ENCODE results near the gene FOXN1. TPM values are rescaled to one million over a fixed set of nuclear protein-coding genes. Genes with fewer than 3 reads are reported as not detected.

FOXN1 gene
- total RNA-seq, 1 donor from 2014 or later, result 3.0 TPM

DNA sequence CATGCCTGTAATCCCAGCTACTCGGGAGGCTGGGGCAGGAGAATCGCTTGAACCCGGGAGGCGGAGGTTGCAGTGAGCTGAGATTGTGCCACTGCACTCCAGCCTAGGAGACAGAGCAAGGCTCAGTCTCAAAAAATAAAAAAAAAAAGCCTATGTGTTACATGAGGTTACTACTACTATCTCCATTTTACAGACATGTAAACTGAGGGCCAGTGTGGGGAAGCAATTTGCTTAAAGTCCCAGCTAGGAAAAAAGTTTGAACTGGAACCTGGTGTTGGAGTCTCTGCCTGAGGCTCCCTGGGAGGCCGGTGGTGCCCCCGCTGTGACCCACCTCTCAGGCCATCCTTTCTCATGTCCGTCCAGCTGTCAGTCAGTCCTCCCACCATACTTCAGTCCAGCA, 28.2 kb upstream of the FOXN1 start:
- no peak for DNase-seq

DNA sequence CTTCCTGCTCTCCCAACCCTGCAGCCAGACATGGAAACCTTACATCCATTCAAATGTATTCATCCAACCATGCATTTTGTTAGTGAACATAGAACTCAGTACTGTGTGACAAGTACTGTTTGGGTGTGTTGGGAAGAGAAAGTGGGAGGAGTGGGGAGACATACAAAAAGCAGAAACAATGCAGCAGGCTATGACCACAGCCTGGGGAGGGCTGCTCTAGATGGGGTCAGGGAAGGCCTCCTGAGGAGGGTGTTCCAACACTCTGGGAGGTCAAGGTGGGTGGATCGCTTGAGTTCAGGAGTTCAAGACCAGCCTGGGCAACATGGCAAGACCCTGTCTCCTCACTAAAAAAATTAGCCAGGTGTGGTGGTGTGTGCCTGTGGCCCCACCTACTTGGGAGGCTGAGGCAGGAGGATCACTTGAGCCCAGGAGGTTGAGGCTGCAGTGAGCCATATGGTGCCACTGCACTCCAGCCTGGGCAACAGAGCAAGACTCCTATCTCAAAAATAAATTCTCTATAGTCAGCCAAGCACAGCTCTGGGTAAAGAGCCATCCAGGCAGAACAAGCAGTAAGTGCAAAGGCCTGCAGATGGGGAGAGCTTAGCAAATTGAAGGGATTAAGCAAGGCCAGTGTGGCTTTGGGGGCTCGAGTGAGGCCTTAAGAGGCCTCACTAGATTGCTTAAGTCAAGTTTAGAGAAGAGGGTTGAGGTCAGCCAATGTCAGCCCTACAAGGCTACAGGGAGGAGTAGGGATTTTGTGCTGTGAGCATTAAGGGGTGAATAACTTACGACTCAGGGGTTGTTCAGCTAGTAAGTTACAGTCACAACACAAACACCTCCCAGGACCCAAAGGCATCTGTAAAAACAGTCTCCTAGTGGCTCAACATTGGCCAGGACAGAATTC, 27.2 kb upstream of the FOXN1 start:
- DNase-seq, result no peak

GRCh38 chr17:28480278-28480677, 25.9 kb upstream of the FOXN1 start:
- no peak for DNase-seq

DNA sequence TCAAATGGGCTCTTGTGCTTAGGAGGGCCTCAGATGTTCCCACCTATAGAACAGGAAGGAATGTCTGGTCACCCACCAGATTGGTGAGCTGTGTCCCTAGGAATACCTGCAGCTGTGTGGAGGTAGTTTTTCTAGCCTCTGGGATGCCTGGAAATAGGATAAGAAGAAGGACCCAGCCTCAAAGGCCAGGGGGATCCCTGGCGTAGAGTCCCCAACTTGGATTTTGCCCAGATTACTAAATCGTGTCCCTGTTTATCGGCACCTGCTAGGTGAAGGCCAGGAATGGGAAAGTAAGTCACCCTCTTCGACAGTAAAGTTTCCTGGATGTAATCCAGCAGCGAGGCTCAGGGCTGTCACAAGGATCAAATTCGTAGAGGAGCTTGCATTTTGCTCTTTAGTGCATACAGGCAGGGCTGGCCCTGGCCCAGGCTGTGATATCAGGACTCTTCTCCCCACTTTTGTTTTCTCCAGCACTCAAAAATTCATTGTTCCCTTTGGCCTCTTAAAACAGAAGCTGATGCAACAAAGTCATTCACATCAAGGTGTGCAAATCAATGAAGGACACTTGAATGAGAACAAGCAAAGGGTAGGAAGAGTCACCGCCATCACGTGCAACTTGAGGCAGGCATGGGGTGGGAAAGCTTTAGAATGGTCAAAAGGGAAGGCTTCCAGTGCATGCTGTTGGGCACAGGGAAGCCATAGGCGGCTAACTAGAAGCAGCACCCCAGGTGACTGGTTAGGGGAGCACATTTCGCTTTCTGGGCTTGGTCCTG, 25.2 kb upstream of the FOXN1 start:
- no peak for DNase-seq

- DNase-seq, result no peak
Measured at GRCh38 chr17:28482551-28483199, 23.5 kb upstream of the FOXN1 start.

GRCh38 chr17:28484296-28484695, 21.9 kb upstream of the FOXN1 start:
- no peak for DNase-seq

DNA sequence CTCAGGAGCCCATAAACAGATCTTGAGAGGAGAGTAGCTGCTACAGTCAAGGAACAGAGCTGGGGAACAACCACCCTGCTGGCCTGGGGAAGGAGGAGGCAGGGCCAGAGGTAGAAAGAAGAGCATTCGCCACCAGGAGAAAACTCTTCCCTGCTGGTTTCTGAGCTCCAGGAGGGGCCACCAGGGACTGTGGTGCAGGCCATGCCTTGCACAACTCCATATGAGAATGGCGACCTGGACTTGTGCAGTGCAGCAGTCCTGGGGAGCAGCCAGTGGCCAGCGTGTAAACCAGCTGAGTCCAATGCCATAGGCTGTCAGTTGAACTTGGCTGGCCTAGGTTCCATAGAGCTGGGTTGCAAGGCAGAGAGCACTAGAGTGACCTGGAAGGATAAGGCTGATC, 21.1 kb upstream of the FOXN1 start:
- DNase-seq, result no peak

DNA sequence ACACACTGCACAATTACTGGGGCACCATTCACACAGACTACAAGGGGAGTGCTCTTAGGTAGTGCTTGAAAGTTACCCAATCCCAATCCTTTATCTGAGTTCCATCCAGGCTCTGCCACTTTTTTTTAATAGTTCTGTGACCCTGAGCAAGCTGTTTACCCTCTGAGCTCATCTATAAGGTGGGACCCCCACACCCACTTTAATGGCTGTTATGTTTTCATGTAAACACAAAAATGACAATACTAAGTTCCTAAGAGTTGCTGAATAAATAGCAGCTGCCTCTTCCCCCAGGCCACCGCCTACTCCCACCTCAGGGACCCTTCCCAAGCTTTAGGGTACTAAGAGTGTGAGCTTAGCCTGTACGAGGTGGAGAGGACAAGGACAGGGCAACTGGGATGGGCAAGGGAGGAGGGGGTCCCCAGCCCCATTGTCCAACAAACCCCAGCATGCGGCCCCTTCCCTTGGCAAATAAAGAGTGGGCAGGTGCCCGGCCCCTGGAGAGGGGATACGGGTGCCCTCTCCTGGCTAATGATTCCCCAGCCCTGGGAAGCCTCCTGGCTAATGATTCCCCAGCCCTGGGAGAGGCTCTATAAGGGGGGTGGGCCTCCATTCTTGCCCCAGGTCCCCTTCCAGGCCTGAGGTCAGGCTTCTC, 18.1 kb upstream of the FOXN1 start:
- DNase-seq, result no peak

GRCh38 chr17:28488533-28489276, 17.4 kb upstream of the FOXN1 start:
- DNase-seq, result no peak

DNA sequence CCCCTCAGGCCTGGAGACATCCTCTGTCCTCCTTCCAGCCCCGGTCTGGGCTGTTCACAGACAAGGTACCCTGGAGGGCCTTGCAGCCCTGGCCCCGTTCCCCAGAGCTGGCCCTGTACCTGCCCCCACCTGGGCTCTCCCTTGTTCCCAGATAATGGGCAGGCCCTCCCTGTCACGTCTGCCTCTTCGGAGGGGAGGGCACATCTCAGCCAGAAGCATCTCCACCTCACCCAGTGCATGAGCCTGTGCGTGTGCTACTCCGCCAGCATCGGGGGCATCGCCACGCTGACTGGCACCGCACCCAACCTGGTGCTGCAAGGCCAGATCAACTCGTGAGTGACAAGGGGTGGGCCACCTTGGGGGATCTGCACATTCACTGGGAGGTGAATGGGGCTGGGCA, 14.9 kb upstream of the FOXN1 start:
- no peak for DNase-seq

DNA sequence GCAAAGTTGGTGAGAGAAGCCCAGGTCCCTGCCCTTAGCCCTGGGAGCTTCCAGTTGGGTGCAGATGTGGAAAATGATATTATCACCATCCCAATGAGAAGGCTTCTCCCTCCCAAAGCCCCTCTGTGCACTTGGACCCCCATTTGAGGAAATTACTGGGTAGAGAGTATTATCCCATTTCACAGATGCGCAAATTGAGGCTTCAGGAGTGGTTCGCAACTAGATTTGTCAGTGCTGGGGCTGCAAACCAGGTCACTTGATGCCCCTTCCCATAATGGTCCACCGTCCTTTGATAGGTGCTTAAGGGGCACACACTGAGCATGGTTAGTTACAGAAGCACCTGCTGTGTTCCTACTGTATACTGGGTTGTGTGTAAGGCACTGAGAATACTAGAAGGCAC, 14.3 kb upstream of the FOXN1 start:
- DNase-seq, result no peak

GRCh38 chr17:28492352-28493310, 13.5 kb upstream of the FOXN1 start:
- DNase-seq, result no peak

GRCh38 chr17:28493460-28493859, 12.7 kb upstream of the FOXN1 start:
- no peak for DNase-seq

GRCh38 chr17:28494445-28495188, 11.5 kb upstream of the FOXN1 start:
- no peak for DNase-seq

DNA sequence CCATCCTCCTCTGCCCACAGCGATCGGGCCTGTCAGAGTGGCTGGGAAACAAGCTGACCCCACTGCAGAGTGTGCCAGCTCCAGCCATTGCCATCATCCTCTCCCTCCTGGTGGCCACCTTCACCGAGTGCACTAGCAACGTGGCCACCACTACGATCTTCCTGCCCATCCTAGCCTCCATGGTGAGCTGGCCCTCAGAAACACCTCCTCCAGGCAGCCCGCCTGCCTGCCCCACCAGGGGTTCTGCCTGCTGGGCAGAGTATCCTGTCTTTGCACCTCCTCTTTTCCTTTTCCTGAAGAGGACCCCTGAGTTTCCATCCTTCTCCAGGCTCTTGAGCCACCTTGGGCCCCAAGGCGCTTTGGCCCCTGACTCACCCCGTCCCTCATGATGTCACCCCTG, 10.5 kb upstream of the FOXN1 start:
- no peak for DNase-seq

- no peak for DNase-seq
Measured at GRCh38 chr17:28497931-28498330, 8.2 kb upstream of the FOXN1 start.

DNA sequence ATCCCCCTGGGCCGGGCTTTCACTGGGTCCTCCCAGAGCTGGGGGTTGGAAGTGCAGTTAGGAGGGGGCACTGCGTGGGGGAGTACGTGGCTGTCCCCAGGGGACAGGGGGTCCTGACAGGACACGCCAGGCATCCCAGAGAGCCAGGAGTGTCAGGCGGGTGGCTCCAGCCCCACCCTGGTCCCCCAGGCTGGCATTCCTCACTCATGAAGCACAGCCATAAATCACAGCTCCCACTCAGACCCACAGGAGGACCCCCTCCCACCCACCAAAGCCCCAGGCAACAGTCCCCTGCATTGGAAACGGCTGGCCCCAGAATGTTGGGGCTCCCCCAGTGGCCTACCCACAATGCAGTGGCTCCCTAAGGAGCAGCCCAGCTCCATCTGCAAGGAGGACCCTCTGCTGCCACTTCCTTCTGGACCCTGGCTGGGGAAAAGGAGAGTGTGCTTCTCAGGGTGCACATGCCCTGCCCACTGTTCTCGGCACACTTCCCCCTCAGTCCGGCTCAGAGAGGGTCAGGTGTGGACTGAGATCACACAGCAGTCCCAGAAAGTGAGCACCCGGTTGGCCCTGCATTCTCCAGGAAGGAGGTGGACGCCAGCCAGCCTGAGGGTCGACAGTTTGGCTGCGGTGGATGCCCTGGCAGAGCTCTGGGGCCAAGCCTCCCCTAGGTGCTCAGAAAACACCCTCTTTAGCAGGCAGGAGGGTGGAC, 7.3 kb upstream of the FOXN1 start:
- no peak for DNase-seq

GRCh38 chr17:28499364-28499664, 6.8 kb upstream of the FOXN1 start:
- no peak for DNase-seq

- no peak for DNase-seq
Measured at GRCh38 chr17:28499684-28500357, 6.3 kb upstream of the FOXN1 start.
